GM10266 (cell line): ENCODE measurements around the gene BAAT.
"Not testable (repeated sequence)": the region's sequence is repeated elsewhere in the genome, so short reads cannot be mapped to it uniquely, and the experiment has no call there.

Experiments
- DNase-seq: peaks from one replicate; pipeline ENCODE4 v3.0.0; 2012; ENCODE audit errors: extremely low spot score
- TF ChIP-seq, protein P1 (sequence below): IDR thresholded peaks from 2 replicates; pipeline ENCODE4 v1.5.1; 2012; ENCODE audit warnings: mild to moderate bottlenecking, low read depth; ENCODE audit not compliant: control insufficient read depth, insufficient read depth; ENCODE audit errors: missing control alignments

BAAT gene

DNA sequence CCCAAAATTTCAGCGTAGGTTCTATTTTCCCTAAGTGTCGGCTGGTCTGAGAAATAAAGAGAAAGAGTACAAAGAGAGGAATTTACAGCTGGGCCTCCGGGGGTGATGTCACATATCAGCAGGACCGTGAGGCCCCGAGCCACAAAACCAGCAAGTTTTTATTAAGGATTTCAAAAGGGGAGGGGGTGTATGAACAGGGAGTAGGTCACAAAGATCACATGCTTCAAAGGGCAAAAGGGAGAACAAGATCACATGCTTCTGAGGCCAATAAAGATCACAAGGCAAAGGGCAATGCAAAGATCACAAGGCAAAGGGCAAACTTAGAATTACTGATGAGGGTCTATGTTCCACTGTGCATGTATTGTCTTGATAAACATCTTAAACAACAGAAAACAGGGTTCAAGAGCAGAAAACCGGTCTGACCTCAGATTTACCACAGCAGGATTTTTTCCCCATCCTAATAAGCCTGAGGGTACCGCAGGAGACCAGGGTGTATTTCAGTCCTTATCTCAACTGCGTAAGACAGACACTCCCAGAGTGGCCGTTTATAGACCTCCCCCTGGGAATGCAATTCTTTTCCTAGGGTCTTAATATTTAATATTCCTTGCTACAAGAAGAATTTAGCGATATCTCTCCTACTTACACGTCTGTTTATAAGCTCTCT is at the start of gene BAAT:
BAAT (minus strand) TSS at position 134 of the 664 bp plus-strand sequence. CDS start 13,602 bp downstream, outside the sequence.
- not testable (repeated sequence) for DNase-seq

DNA sequence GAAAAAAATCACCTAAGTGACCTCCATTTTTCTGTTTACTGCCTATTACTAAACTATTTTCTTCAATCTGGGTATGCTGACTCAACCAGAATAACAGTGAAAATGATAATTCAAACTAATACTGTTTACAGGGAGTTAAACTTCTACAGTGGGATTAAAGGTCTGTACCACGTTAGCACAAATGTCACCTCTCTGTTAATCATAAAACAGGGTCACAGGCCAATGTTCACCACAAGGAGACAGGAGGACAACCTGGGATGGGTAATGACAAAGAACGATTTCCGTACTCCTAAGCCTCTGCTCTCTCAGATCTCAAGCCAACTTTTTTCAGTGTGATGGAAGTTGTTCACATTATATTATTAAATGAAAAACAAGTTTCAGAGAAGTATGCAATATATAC is 48.4 kb upstream of the BAAT start:
- no peak for DNase-seq

DNA sequence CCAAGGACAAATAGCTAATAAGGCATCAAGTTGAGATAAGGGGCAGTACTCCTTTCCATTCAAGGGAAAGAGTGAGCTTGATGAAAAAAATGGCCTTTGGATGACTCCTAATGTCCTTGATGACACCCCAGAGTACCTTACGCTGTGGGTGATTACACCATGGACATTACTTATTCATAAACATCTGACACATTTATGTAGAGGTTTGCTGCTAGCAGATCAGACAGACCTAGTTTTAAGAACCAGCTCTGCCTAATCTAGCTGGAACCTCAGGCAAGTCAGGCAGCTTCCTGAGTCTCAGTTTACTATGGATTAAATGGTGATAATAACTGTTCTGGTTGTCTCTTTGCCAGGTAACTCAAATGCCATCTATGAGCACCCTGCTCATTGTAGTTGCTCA is 47.9 kb upstream of the BAAT start:
- DNase-seq, result no peak
- TF ChIP-seq, protein P1, sequence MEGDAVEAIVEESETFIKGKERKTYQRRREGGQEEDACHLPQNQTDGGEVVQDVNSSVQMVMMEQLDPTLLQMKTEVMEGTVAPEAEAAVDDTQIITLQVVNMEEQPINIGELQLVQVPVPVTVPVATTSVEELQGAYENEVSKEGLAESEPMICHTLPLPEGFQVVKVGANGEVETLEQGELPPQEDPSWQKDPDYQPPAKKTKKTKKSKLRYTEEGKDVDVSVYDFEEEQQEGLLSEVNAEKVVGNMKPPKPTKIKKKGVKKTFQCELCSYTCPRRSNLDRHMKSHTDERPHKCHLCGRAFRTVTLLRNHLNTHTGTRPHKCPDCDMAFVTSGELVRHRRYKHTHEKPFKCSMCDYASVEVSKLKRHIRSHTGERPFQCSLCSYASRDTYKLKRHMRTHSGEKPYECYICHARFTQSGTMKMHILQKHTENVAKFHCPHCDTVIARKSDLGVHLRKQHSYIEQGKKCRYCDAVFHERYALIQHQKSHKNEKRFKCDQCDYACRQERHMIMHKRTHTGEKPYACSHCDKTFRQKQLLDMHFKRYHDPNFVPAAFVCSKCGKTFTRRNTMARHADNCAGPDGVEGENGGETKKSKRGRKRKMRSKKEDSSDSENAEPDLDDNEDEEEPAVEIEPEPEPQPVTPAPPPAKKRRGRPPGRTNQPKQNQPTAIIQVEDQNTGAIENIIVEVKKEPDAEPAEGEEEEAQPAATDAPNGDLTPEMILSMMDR, result no peak

More for the DNA sequence above, 48.4 kb upstream of the BAAT start:
- TF ChIP-seq, protein P1, result no peak

DNA sequence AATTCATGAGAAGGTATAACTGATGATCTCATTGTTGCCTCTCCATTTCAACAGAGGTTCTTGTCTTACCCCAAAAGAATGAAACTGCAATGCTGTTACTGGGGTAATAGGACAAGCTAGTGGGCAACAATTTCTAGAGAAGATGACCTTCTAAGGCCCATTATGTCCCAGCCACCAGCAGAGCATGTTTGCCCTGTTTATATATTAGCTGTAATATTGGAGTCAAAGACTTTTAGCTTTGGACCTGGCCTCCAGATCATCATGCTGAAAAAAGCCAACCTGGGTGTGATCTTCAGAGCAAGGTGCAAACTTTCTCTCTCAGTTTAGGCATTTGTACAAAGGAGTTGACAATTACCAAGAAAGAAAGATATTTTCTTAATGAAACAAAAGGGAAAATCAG is 47.4 kb upstream of the BAAT start:
- no peak for DNase-seq
- TF ChIP-seq, protein P1, result no peak

DNA sequence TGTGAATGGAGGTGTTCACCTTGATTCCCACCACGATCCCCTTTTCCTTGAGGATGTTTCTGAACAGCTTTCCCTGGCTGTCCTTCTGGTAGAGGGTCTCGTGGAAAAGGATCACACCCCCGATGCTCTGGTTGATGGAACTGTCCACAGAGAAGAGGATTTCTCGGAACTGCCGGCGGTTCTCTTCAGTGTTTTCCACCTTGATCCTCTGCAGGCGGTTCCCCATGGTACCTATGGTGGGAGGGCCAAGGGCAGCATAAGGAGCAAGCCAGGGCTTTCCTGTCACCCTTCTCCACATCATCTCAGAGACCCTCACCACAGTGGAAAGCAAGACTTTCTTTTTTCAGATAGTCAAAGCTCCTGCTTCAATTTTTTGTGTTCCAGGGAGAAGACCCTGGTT is 44.9 kb upstream of the BAAT start:
- TF ChIP-seq, protein P1, result no peak
- no peak for DNase-seq

DNA sequence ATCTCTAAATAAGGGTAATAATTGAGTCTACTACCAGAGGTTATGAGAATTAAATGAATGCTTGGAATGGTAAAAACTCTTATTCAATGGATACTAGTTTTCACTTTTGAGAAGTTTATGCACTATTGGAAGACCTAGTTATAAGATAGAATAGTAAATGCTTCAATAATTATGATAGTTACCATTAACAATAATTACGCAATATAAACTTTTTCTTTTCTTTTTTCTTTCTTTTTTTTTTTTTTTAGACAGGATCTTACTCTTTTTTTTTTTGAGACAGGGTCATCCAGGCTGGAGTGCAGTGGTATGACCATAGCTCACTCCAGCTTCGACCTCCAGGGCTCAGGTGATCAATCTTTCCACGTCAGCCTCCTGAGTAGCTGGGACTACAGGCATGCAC is 44.1 kb upstream of the BAAT start:
- DNase-seq, result no peak
- TF ChIP-seq, protein P1, result no peak

DNA sequence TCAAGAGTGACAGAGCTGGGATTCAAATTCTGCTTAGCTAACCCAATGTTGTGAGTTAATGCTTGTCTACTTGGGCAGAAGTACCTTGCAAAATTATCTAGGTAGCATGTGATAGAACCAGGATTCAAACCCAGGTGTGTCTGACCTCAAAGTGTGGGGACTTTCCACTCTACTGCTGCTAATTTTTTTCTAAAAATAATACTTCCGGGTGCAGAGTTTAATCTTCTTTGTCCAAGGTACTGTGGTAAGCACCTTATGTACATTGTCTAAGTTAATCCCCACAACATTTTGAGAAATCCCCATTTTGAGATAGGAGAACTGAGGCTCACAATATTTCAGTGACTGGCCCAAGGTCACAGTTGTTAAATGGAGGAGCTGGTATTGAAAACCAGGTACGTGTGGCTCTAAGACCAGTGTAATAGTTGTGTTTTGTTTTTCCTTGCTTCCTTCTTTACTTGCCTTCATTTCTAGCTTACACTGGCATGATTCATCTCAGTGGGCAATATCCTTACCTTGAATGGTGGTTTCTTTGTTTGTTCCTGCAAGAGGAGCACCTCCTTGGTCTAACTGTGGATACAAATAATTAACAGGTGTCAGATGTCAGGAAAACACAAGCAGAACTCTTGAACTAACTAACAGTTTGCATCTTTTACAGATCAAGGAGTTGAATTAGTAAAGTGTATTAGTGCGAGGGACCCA is 43.3 kb upstream of the BAAT start:
- no peak for DNase-seq
- TF ChIP-seq, protein P1, result no peak
